GM19043 (cell line): ENCODE data around the gene DEFB118.
"Not testable (repeated sequence)": the region's sequence is repeated elsewhere in the genome, so short reads cannot be mapped to it uniquely, and the experiment has no call there.

Source experiments
- ATAC-seq: cut with Tn5 transposase; IDR thresholded peaks from one replicate; pipeline ENCODE4 v1.9.1; 2021; ENCODE audit warnings: low read depth; ENCODE audit not compliant: unreplicated experiment

DEFB118 gene

GRCh38 chr20:31368301-31368700, at the start of gene DEFB118:
Gene DEFB118 (plus strand): TSS chr20:31368601. CDS start chr20:31368651, 50 bp downstream.
- ATAC-seq = no peak

GRCh38 chr20:31322504-31322903, 45.9 kb upstream of the DEFB118 start:
- no peak for ATAC-seq

GRCh38 chr20:31330893-31331292, 37.5 kb upstream of the DEFB118 start:
- no peak for ATAC-seq

- no peak for ATAC-seq
These were observed 26.9 kb upstream of the DEFB118 start for GRCh38 chr20:31341470-31341869.

- no peak for ATAC-seq
These were observed 12.4 kb upstream of the DEFB118 start for GRCh38 chr20:31355981-31356380.

- no peak for ATAC-seq
These were observed 5.1 kb upstream of the DEFB118 start for GRCh38 chr20:31363295-31363694.

GRCh38 chr20:31364272-31364671, 4.1 kb upstream of the DEFB118 start:
- ATAC-seq = not testable (repeated sequence)

GRCh38 chr20:31374346-31374745, 5.9 kb downstream of the DEFB118 start:
- ATAC-seq = no peak

- no peak for ATAC-seq
These were observed 22.1 kb downstream of the DEFB118 start, which contains the start of gene DEFB119 for GRCh38 chr20:31390490-31390889. Gene DEFB119 (minus strand): TSS chr20:31390590. CDS start chr20:31390483, 107 bp downstream.

- ATAC-seq = no peak
These were observed 24.4 kb downstream of the DEFB118 start for GRCh38 chr20:31392836-31393235.

- no peak for ATAC-seq
These were observed 26.5 kb downstream of the DEFB118 start for GRCh38 chr20:31394900-31395299.

- ATAC-seq = no peak
These were observed 35.5 kb downstream of the DEFB118 start for GRCh38 chr20:31403886-31404285.

GRCh38 chr20:31406115-31406514, 37.7 kb downstream of the DEFB118 start, which contains the start of gene DEFB121:
Gene DEFB121 (minus strand): TSS chr20:31406215. CDS start chr20:31406152, 63 bp downstream.
- ATAC-seq = no peak

- no peak for ATAC-seq
These were observed 41.6 kb downstream of the DEFB118 start for GRCh38 chr20:31410011-31410410.

GRCh38 chr20:31414381-31414780, 46.0 kb downstream of the DEFB118 start:
- ATAC-seq = no peak

- ATAC-seq = no peak
These were observed 47.3 kb downstream of the DEFB118 start for GRCh38 chr20:31415653-31416052.

GRCh38 chr20:31418307-31418706, 49.9 kb downstream of the DEFB118 start:
- no peak for ATAC-seq
